NT2/D1 (cell line): ENCODE data around the gene CIBAR2.

Experiments
- DNase-seq: peaks from one replicate; pipeline ENCODE4 v3.0.0-alpha.2; 2011; ENCODE audit warnings: low read depth, low spot score
- H3K27me3 ChIP-seq: 2 replicates; pipeline ENCODE4 v1.6.0; 2011; ENCODE audit warnings: mild to moderate bottlenecking; ENCODE audit not compliant: insufficient read length, insufficient read depth
- H3K36me3 ChIP-seq: 2 replicates; pipeline ENCODE4 v1.6.1; 2011; ENCODE audit warnings: mild to moderate bottlenecking, low read length, mixed read lengths; ENCODE audit not compliant: insufficient read depth, insufficient read length
- H3K4me1 ChIP-seq: 2 replicates; pipeline ENCODE4 v1.5.1; 2011; ENCODE audit not compliant: insufficient read depth, insufficient read length
- H3K4me3 ChIP-seq: 2 replicates; pipeline ENCODE4 v1.5.1; 2011; ENCODE audit warnings: low read depth; ENCODE audit not compliant: insufficient read length
- H3K9ac ChIP-seq: 2 replicates; pipeline ENCODE4 v1.6.0; 2011; ENCODE audit warnings: low read depth; ENCODE audit not compliant: insufficient read length
- H3K9me3 ChIP-seq: 2 replicates; pipeline ENCODE4 v1.5.1; 2011; ENCODE audit warnings: mild to moderate bottlenecking, low read length; ENCODE audit not compliant: insufficient read depth
- SUZ12 ChIP-seq: IDR thresholded peaks from 2 replicates; pipeline ENCODE4 v1.6.1; 2011; ENCODE audit not compliant: insufficient read length, insufficient read depth; ENCODE audit errors: extremely low read depth
- YY1 ChIP-seq: IDR thresholded peaks from 2 replicates; pipeline ENCODE4 v1.6.1; 2011; ENCODE audit not compliant: insufficient read length, insufficient read depth
- ZNF274 ChIP-seq: IDR thresholded peaks from 2 replicates; pipeline ENCODE4 v1.6.1; 2011; ENCODE audit warnings: mild to moderate bottlenecking, low read depth, low read length

CIBAR2 gene

GRCh38 chr16:85132456-85133289, 20.4 kb upstream of the CIBAR2 start:
- Histone ChIP-seq H3K9ac (no peak overlapping the region), H3K27me3 (peaks cover 1% of the 10 kb centered on the region), H3K4me1 (peaks cover 20% of the 10 kb centered on the region), H3K4me3 (no peak overlapping the region), H3K36me3 (peaks cover 26% of the 10 kb centered on the region), H3K9me3 (no peaks in the 10 kb centered on the region)
- no peak for DNase-seq
- TF ChIP-seq YY1 (no peak), ZNF274 (no peak), SUZ12 (no peak)

GRCh38 chr16:85130705-85131028, 18.4 kb upstream of the CIBAR2 start:
- TF ChIP-seq ZNF274 (no peak), YY1 (no peak), SUZ12 (no peak)
- Histone ChIP-seq H3K4me1 (peaks cover 25% of the 10 kb centered on the region), H3K9ac (no peak overlapping the region)

GRCh38 chr16:85129876-85130704, 17.8 kb upstream of the CIBAR2 start:
- peaks cover 19% of the 10 kb centered on the region for H3K4me1 ChIP-seq
- no peaks in the 10 kb centered on the region for H3K9me3 ChIP-seq
- H3K9ac ChIP-seq: peak overlapping the region; percentile 2
- TF ChIP-seq YY1: no peak
- H3K36me3 ChIP-seq: peaks cover 20% of the 10 kb centered on the region
- no peak for DNase-seq
- H3K4me3 ChIP-seq: no peak overlapping the region
- H3K27me3 ChIP-seq: peaks cover under 1% of the 10 kb centered on the region

More at GRCh38 chr16:85130705-85131028, 18.4 kb upstream of the CIBAR2 start:
- Histone ChIP-seq H3K9me3 (no peaks in the 10 kb centered on the region), H3K4me3 (no peak overlapping the region), H3K27me3 (no peaks in the 10 kb centered on the region), H3K36me3 (peaks cover 26% of the 10 kb centered on the region)
- no peak for DNase-seq

- peaks cover 2% of the 10 kb centered on the region for H3K36me3 ChIP-seq
- no peak for TF ChIP-seq ZNF274
- TF ChIP-seq SUZ12: no peak
- TF ChIP-seq YY1: no peak
- H3K27me3 ChIP-seq: peaks cover 6% of the 10 kb centered on the region
- H3K4me1 ChIP-seq: peaks cover 24% of the 10 kb centered on the region
- no peak overlapping the region for H3K4me3 ChIP-seq
- DNase-seq: no peak
- H3K9me3 ChIP-seq: peaks cover 3% of the 10 kb centered on the region; the same call in 1 of the 2 replicates
- no peak overlapping the region for H3K9ac ChIP-seq
Measured at GRCh38 chr16:85128079-85128837, 16.0 kb upstream of the CIBAR2 start.

DNA sequence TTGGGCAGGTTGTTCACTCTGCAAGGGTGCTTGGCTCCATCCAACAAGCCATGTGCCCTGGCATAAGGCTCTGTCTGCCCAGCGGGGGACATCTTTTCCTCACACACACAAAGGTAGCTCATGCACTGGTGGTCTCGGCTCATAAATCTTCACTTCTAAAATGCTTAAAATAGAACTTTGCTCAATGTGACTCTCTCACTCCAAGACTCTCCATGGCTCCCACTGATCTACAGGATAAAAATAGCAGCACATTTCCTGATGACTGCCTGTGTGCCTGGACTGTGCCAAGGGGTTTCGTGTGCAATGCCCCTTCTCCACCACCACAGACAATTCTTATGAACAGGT, 15.1 kb upstream of the CIBAR2 start:
- TF ChIP-seq YY1 (no peak), SUZ12 (no peak)
- Histone ChIP-seq H3K36me3 (no peaks in the 10 kb centered on the region), H3K27me3 (peaks cover 6% of the 10 kb centered on the region), H3K4me3 (peak overlapping the region; percentile 19), H3K9me3 (peaks cover 3% of the 10 kb centered on the region; the same call in 1 of the 2 replicates), H3K9ac (peak overlapping the region; percentile 46), H3K4me1 (peaks cover 18% of the 10 kb centered on the region)
- DNase-seq: no peak

- H3K9me3 ChIP-seq: peaks cover 3% of the 10 kb centered on the region; the same call in 1 of the 2 replicates
- H3K36me3 ChIP-seq: no peaks in the 10 kb centered on the region
- H3K4me1 ChIP-seq: peaks cover 17% of the 10 kb centered on the region
- peak overlapping the region; percentile 66 for H3K9ac ChIP-seq
- H3K27me3 ChIP-seq: peaks cover 6% of the 10 kb centered on the region
- DNase-seq: no peak
- no peak for TF ChIP-seq YY1
- no peak for TF ChIP-seq SUZ12
- no peak for TF ChIP-seq ZNF274
- H3K4me3 ChIP-seq: peak overlapping the region; percentile 19
Measured at GRCh38 chr16:85126705-85127378, 14.6 kb upstream of the CIBAR2 start.

- no peak for TF ChIP-seq YY1
- no peak for TF ChIP-seq ZNF274
- TF ChIP-seq SUZ12: no peak
- peaks cover 17% of the 10 kb centered on the region for H3K4me1 ChIP-seq
- peak overlapping the region; percentile 66 for H3K9ac ChIP-seq
- no peaks in the 10 kb centered on the region for H3K36me3 ChIP-seq
- H3K9me3 ChIP-seq: peaks cover 3% of the 10 kb centered on the region; the same call in 1 of the 2 replicates
- peaks cover 6% of the 10 kb centered on the region for H3K27me3 ChIP-seq
- H3K4me3 ChIP-seq: no peak overlapping the region
- no peak for DNase-seq
Measured at GRCh38 chr16:85126394-85126704, 14.1 kb upstream of the CIBAR2 start.
